Measurements from ENCODE around the gene LPXN. TPM values are rescaled to one million over a fixed set of nuclear protein-coding genes. Genes with fewer than 3 reads are reported as not detected.

Gene LPXN
- total RNA-seq, result 0.81 and 3.5 TPM in 2 replicates

GRCh38 chr11:58575377-58576020 is at the start of gene LPXN:
TSS of gene LPXN (minus strand) at chr11:58575856. CDS start at chr11:58575772, 84 bp downstream.

GRCh38 chr11:58622344-58622743 is 46.7 kb upstream of the LPXN start, which contains the start of gene CNTF:
TSS of gene CNTF (plus strand) at chr11:58622665. CDS start at chr11:58622753, 88 bp downstream.

GRCh38 chr11:58578635-58579191 is 3.1 kb upstream of the LPXN start, which contains the start of gene ZFP91:
TSS of gene ZFP91 (plus strand) at chr11:58579063. CDS start at chr11:58579282, 219 bp downstream.

GRCh38 chr11:58508005-58508404 is 67.7 kb downstream of the LPXN start, which contains the start of gene OR5B21:
TSS of gene OR5B21 (minus strand) at chr11:58508105. CDS start at chr11:58508105, 0 bp downstream.

Other genes with a start within 250 kb of the LPXN start
- gene OR5B17, start 216.8 kb downstream of the LPXN start, total RNA-seq, result not detected in 2 replicates
- not detected in 2 replicates for gene OR5B3, start 169.0 kb downstream of the LPXN start, total RNA-seq
- not detected in 2 replicates for gene OR5B2, start 147.7 kb downstream of the LPXN start, total RNA-seq
- not detected in 2 replicates for gene OR5B12, start 133.6 kb downstream of the LPXN start, total RNA-seq
- gene OR5B21, start 67.8 kb downstream of the LPXN start, total RNA-seq, result not detected in 2 replicates
- 19.4 and 20.7 TPM in 2 replicates for gene ZFP91, start 3.2 kb upstream of the LPXN start, total RNA-seq
- 0.49 and 0.51 TPM in 2 replicates for gene CNTF, start 46.8 kb upstream of the LPXN start, total RNA-seq
- gene GLYAT, start 156.1 kb upstream of the LPXN start, total RNA-seq, result not detected in 2 replicates

All from mesangial cell (primary cell).